ENCODE results near the gene TMEM184B. TPM values are rescaled to one million over a fixed set of nuclear protein-coding genes. Genes with fewer than 3 reads are reported as not detected.

The TMEM184B gene
- total RNA-seq, 1 donor from 2014 or later, result 118 TPM

GRCh38 chr22:38171927-38172831 is 100.6 kb downstream of the TMEM184B start:
- TF ChIP-seq CTCF (IDR thresholded peaks at IDR 0.05), result no peak
- Histone ChIP-seq H3K36me3 (no peaks in the 10 kb centered on the region), H3K27ac (no peak overlapping the region), H3K9me3 (no peaks in the 10 kb centered on the region), H3K27me3 (no peaks in the 10 kb centered on the region), H3K4me1 (peaks cover 9 to 23% of the 10 kb centered on the region in 2 donors), H3K4me3 (no peak overlapping the region)
- intact Hi-C loops (cut with DNase I), result no loop called here
- DNase-seq (ENCODE audit: low spot score in 2 of 2), result no peak

- intact Hi-C loops (cut with DNase I), result no loop called here
These were observed 102.3 kb downstream of the TMEM184B start for GRCh38 chr22:38170469-38170868.

More at GRCh38 chr22:38170469-38170868, 102.3 kb downstream of the TMEM184B start:
- H3K27ac ChIP-seq, result no peak overlapping the region
- no peak for DNase-seq (ENCODE audit: low spot score in 2 of 2)
- H3K36me3 ChIP-seq, result no peaks in the 10 kb centered on the region
- H3K4me3 ChIP-seq, result no peak overlapping the region
- TF ChIP-seq CTCF (IDR thresholded peaks at IDR 0.05), result no peak
- H3K27me3 ChIP-seq, result no peaks in the 10 kb centered on the region
- no peaks in the 10 kb centered on the region for H3K9me3 ChIP-seq
- peaks cover 4 to 18% of the 10 kb centered on the region in 2 donors for H3K4me1 ChIP-seq

Other genes starting within 250 kb of the TMEM184B start
- gene PICK1, start 215.6 kb downstream of the TMEM184B start, total RNA-seq, result 88.1 TPM
- not detected for gene SLC16A8, start 188.8 kb downstream of the TMEM184B start, total RNA-seq
- gene BAIAP2L2, start 162.3 kb downstream of the TMEM184B start, total RNA-seq, result not detected
- gene PLA2G6, start 91.2 kb downstream of the TMEM184B start, total RNA-seq, result 79.5 TPM
- gene MAFF, start 71.0 kb downstream of the TMEM184B start, total RNA-seq, result 183 TPM
- 185 TPM for gene CSNK1E, start 44.4 kb upstream of the TMEM184B start, total RNA-seq
- not detected for gene KCNJ4, start 182.2 kb upstream of the TMEM184B start, total RNA-seq
- gene KDELR3, start 195.1 kb upstream of the TMEM184B start, total RNA-seq, result 11.8 TPM
- 837 TPM for gene DDX17, start 233.3 kb upstream of the TMEM184B start, total RNA-seq